GM12891 (cell line): ENCODE data around the gene BMP2.
A peak's percentile ranks its signal among the peaks of the same experiment; 100 is the strongest.

Experiments
- DNase-seq: peaks from one replicate; pipeline ENCODE4 v3.0.0; 2011; ENCODE audit warnings: low spot score; ENCODE audit not compliant: insufficient read length
- FAIRE-seq: peaks from 2 replicates; lab custom pipeline; 2011; peaks lifted over from hg19 to GRCh38; lab: Jason Lieb, UNC
- PAX5 ChIP-seq: IDR thresholded peaks from 2 replicates; pipeline ENCODE4 v1.6.1; 2011; ENCODE audit warnings: low read length, moderate library complexity, mild to moderate bottlenecking; ENCODE audit not compliant: insufficient read depth, severe bottlenecking
- POLR2A ChIP-seq: IDR thresholded peaks from 2 replicates; pipeline ENCODE4 v1.6.1; 2011; ENCODE audit warnings: low read depth, low read length, control low read depth
- POLR2AphosphoS5 ChIP-seq: IDR thresholded peaks from 2 replicates; pipeline ENCODE4 v1.6.1; 2011; ENCODE audit warnings: low read depth, low read length, control low read depth
- POU2F2 ChIP-seq: IDR thresholded peaks from 2 replicates; pipeline ENCODE4 v1.6.1; 2011; ENCODE audit warnings: low read depth, mild to moderate bottlenecking, control low read depth, low read length, moderate library complexity
- SPI1 ChIP-seq: IDR thresholded peaks from 2 replicates; pipeline ENCODE4 v1.6.1; 2011; ENCODE audit warnings: low read depth, low read length, control low read depth
- TAF1 ChIP-seq: IDR thresholded peaks from 2 replicates; pipeline ENCODE4 v1.6.1; 2011; ENCODE audit warnings: low read depth, low read length, control low read depth

The BMP2 gene

GRCh38 chr20:6824401-6824800 is 56.9 kb downstream of the BMP2 start:
- TF ChIP-seq POU2F2 (no peak), SPI1 (no peak), PAX5 (no peak), POLR2AphosphoS5 (no peak)

DNA sequence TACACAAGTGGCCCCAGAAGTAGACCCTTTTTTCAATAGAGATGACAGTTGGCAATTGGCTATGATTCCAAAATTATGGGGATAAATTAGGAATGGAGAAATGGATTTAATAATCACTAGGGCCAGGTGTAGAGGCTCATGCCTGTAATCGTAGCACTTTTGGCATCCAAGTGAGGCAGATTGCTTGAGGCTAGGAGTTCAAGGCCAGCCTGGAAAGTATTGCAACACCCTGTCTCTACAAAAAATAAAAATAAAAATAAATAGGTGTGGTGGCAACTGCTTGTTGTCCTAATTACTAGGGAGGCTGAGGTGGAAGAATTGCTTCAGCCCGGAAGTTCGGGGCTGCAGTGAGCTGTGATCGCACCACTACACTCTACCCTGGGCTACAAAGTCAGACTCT is 60.0 kb downstream of the BMP2 start:
- TF ChIP-seq SPI1 = no peak
- no peak for TF ChIP-seq POU2F2
- no peak for TF ChIP-seq POLR2A
- TF ChIP-seq TAF1 = no peak
- TF ChIP-seq PAX5 = no peak
- no peak for TF ChIP-seq POLR2AphosphoS5
- DNase-seq (no peak), FAIRE-seq (no peak)

More at GRCh38 chr20:6824401-6824800, 56.9 kb downstream of the BMP2 start:
- no peak for FAIRE-seq
- no peak for DNase-seq

DNA sequence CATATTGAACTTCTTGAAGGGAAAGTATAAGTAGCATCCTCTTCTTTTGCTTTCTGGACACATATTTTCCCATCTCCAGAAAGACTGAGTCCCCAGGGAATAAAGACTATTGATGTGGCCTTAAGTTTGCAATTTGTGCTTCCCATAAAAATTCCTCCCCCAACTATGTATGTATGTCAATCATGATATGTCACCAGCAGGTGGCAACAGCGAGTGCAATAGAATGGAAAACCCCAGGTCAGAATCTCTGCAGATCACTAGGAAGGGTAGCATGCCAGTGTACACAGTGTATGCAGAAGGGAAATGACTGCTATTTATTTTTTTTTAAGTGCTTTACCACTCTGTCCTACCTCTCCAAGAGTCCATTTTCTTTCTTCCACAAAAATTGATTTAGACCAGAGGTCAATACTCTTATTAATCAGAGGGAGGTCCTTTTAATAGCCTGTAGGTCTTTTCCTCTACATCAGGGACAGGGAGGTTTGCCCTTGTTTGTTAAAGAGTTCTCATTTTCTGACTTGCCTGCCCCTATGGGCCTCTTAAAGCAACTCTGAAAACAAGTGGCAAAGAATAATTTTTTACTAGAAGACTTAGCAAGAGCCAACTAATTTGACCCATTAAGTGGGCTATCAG is 61.4 kb downstream of the BMP2 start:
- FAIRE-seq (peak; percentile 80), DNase-seq (peak; percentile 11)
- TF ChIP-seq POU2F2 (no peak), TAF1 (no peak), POLR2AphosphoS5 (no peak), POLR2A (no peak), SPI1 (no peak), PAX5 (no peak)

- DNase-seq = no peak
- FAIRE-seq = no peak
- TF ChIP-seq POLR2A (no peak), POLR2AphosphoS5 (no peak), POU2F2 (no peak), TAF1 (no peak), SPI1 (no peak), PAX5 (no peak)
These were observed 62.1 kb downstream of the BMP2 start for GRCh38 chr20:6829510-6830116.
